ENCODE results near the gene TSPAN4.

GRCh38 chr11:889687-890475, 47.2 kb downstream of the TSPAN4 start:
- TF ChIP-seq, protein P1, sequence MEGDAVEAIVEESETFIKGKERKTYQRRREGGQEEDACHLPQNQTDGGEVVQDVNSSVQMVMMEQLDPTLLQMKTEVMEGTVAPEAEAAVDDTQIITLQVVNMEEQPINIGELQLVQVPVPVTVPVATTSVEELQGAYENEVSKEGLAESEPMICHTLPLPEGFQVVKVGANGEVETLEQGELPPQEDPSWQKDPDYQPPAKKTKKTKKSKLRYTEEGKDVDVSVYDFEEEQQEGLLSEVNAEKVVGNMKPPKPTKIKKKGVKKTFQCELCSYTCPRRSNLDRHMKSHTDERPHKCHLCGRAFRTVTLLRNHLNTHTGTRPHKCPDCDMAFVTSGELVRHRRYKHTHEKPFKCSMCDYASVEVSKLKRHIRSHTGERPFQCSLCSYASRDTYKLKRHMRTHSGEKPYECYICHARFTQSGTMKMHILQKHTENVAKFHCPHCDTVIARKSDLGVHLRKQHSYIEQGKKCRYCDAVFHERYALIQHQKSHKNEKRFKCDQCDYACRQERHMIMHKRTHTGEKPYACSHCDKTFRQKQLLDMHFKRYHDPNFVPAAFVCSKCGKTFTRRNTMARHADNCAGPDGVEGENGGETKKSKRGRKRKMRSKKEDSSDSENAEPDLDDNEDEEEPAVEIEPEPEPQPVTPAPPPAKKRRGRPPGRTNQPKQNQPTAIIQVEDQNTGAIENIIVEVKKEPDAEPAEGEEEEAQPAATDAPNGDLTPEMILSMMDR (IDR thresholded peaks at IDR 0.05 in 4 of 5, conservative IDR thresholded peaks at IDR 0.05 in 1 of 5) = no peak
- TF ChIP-seq POLR2A (IDR thresholded peaks at IDR 0.05) = no peak

All from gastrocnemius medialis (tissue), 4 donors.